Transverse colon (tissue), 4 donors: Measurements from ENCODE around the gene CDKN1A.
"Not testable (repeated sequence)": the region's sequence is repeated elsewhere in the genome, so short reads cannot be mapped to it uniquely, and the experiment has no call there.

Source experiments
- POLR2AphosphoS5 ChIP-seq, 3 donors: sonication (generic); formaldehyde crosslinking; IDR thresholded peaks; one replicate each; pipeline ENCODE4 v1.6.1; 2016; ENCODE audit warnings: antibody characterized with exemption in 3 of 3
- TF ChIP-seq, protein P1 (sequence below), 5 experiments: fragments of 200-600 bp in 3 of 5; fragments of 450-650 bp in 2 of 5; sonication (generic) in 3 of 5; IDR thresholded peaks; 1 replicate in 2 of 5; 2 replicates in 3 of 5; pipeline ENCODE4 v1.5.1; 2016 to 2017; ENCODE audit warnings: antibody characterized with exemption in 5 of 5, inconsistent platforms in 3 of 5, mild to moderate bottlenecking in 2 of 5, moderate library complexity in 1 of 5

DNA sequence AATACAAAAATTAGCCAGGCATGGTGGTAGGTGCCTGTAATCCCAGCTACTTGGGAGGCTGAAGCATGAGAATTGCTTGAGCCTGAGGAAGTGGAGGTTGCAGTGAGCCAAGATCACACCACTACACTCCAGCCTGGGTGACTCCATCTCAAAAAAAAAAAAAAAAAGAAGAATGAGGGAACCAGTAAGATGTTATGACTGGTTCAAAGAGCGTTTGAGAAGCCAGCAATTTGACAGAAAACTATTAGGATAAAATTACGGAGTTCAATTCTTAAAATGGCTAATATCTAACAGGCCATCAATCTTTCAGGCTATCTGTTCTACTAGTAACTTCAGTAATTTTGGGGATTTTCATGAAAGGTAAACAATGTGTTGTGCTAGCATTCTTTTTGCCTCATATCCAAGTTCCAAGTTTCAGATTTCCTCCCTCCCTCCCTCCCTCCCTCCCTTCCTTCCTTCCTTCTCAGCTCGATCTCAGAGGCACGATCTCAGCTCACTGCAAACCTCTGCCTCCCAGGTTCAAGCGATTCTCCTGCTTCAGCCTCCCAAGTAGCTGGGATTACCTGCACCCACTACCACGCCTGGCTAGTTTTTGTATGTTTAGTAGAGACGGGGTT, 26.6 kb downstream of the CDKN1A start:
- TF ChIP-seq, protein P1, sequence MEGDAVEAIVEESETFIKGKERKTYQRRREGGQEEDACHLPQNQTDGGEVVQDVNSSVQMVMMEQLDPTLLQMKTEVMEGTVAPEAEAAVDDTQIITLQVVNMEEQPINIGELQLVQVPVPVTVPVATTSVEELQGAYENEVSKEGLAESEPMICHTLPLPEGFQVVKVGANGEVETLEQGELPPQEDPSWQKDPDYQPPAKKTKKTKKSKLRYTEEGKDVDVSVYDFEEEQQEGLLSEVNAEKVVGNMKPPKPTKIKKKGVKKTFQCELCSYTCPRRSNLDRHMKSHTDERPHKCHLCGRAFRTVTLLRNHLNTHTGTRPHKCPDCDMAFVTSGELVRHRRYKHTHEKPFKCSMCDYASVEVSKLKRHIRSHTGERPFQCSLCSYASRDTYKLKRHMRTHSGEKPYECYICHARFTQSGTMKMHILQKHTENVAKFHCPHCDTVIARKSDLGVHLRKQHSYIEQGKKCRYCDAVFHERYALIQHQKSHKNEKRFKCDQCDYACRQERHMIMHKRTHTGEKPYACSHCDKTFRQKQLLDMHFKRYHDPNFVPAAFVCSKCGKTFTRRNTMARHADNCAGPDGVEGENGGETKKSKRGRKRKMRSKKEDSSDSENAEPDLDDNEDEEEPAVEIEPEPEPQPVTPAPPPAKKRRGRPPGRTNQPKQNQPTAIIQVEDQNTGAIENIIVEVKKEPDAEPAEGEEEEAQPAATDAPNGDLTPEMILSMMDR (IDR thresholded peaks at IDR 0.05), result not testable (repeated sequence)
- TF ChIP-seq POLR2AphosphoS5 (IDR thresholded peaks at IDR 0.05), result not testable (repeated sequence)
